IPS DF 19.7 (cell line): ENCODE results near the gene CDK5RAP2.
A peak's percentile ranks its signal among the peaks of the same experiment; 100 is the strongest.
"Not testable (repeated sequence)": the region's sequence is repeated elsewhere in the genome, so short reads cannot be mapped to it uniquely, and the experiment has no call there.

Experiments
- DNase-seq: peaks from one replicate; pipeline ENCODE4 v3.0.0-alpha.2; 2013; ENCODE audit warnings: low read depth, low spot score

Gene CDK5RAP2

DNA sequence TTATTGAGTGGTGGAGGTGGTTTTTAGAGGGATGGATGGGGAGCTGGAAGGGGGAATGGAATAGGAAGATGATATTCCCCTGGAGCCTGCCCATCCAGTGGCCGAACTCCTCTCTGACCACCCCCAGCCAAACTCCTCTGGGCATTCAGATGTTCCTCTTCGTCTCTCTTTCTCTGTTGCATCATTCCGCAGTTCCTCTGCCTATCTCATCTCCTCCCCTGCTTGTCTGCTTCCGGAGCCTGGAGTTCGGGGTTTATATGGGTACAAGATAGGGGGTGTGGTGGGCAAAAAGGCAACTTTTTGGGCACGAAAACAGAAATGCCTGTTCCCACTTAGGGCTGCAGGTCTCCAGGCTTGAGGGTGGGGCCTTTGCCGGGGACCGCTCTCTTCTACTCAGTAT, 12.2 kb upstream of the CDK5RAP2 start:
- no peak for DNase-seq

DNA sequence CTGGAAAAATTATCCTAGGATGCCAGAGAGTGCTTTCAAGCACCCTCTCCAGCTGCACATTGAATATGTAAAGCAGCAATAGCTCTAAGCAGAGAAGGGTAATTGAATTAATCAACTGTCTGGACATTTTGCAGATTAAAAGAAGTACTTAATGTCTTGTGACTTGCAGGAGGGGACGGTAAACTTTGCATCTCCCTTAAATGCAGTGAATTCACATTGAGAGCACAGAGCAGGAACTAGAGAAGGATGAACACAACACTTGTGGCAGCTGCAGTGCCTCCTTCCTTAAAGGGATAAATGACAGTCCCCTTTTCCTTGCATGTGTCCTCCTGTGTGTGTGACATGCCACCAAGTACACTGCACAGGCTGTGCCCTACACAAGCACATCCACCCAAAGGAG, 7.4 kb upstream of the CDK5RAP2 start:
- no peak for DNase-seq

DNA sequence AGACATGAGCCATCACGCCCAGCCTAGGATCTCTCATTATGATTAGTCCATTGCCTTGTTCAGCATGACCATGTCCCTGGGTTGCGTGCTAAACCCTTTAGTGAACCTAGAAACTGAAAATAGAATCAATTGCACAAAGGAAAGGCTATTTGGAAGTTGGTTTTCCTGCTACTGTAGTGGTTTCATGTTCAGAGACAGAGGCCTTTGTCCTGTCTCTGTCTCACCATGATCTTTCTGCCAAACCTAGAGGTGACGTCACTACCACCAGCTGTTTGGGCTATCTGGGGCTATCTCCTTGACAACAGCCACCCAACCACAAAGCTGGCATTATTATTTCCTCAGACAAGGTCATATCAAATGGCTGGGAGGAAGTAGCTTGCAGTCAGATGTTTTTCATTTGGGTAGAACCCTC, 4.0 kb upstream of the CDK5RAP2 start:
- peak; percentile 9 for DNase-seq

DNA sequence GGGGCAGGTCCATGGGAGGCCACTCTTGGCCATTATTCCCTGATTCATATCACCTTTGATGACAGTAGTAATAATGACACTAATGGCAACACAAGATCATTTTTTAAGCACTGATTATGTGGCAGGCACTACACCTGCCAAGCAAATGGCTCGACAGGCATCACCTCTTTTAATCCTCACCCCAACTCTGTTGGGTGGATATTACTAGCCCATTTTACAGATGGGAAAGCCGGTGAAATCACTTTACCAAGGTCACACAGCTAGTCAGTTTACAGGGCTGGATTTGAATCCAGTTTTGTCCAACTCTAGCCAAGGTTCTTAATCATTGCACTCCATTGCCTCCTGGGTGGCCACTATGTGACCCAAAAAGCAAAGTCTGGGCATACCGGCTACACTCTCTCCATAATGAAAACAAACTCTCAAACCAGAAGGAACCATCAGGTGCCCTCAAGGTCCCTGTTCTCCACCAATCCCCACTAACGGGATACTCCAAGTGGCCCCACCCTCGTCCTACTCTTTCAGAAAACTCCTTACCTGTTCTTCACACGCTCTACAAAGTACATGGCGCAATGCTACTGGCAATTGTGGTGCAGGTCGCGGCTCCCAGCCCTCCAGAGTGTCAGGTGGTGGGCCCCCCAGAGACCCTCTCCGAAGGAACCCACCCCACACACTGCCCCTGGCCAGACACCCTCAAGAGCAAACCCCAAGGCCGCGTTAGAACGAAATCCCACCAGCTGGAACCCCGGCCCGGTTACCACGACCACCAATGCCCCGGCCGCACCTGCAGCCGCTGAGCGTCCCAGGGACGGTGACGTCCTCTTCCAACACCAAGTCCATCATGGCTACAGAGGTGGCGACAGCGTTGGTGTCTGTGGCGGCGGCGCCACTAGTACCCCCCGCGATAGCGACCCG, 572 bp downstream of the CDK5RAP2 start:
- DNase-seq: no peak

DNA sequence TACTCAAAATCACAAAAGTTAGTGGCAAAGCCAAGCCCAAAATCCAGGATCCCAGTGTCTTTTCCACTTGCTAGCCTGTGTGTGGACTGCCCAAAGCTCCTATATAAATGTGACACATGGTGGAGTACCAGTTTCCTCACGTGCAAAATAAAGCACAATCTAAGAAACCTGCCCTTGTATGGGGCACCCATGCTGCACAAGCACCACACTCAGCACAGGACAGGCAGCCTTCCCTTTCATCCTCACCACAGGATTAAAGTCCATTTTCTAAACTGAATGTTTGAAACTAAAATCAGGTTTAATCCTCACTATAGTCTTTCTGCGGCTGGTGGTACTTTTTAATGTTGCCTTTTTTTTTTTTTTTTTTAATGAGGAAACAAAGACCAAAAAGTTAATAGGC, 5.5 kb downstream of the CDK5RAP2 start:
- DNase-seq: no peak

DNA sequence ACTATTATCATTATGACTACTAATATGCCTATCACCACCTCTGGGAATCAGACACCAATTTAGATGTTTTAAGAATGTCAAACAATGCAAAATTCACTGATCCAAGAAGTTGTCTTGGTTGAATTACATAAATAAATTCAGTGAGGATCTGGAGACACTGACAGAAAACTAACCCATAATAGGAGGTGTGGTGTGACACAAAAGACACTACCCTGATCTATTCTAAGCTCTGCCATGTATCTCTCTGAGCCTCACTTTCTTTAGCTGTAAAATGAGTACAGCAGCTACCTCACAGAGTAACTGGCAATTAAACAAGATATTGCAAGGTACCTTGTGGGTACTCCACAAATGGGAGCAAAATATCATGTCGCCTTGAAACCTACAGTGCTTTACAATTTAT, 7.5 kb downstream of the CDK5RAP2 start:
- DNase-seq: no peak

DNA sequence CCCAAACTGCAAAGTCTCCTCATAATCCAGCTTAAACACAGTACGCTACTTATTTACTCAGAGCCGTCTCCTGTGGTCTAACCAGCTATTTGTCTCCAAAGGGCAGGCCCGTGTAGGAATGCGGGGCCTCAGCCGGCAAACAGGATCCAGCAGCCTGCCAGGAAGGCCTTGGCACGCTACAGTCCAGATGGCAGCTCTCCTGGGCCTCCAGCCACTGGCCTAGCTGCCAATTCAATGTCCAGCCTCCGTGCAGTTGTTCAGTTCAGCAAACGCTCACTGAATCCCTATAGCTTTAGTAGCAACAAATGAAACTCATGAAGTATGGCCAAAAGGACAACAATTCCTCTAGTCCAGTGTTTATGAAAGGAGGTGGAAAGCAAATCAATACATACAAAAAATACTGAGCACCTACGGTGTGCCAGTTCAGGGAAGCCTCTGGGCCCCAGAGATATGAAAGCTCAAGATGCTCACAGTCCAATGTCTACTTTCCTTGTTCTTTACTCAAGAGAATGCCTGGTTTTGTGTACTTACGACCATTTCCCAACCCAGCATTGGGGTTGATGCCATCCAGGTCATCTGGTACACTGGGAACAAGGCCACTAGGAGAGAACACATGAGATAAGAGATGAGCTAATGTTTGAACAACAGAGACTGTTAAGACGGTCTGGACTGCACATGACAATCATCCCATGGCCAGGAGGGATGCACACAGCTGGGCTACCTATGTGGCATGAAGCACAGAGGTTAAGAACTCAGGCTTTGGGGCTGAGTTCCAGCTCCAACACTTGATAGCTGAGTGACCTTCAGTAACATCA, 8.3 kb downstream of the CDK5RAP2 start:
- no peak for DNase-seq

DNA sequence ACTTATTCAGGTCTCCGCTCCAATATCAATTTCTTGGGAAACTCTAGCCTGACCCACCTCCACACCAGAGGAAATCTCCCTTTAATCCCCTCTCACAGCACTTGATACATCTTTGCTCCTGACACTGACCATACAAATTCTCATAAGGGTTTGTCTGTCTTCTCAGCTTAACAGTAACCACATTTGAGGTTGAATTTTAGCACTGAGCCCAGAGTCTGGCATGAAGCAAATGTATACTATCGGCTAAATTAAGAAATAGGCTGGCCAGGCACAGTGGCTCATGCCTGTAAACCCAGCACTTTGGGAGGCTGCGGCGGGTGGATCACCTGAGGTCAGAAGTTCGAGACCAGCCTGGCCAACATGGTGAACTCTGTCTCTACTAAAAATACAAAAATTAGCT, 9.7 kb downstream of the CDK5RAP2 start:
- no peak for DNase-seq

DNA sequence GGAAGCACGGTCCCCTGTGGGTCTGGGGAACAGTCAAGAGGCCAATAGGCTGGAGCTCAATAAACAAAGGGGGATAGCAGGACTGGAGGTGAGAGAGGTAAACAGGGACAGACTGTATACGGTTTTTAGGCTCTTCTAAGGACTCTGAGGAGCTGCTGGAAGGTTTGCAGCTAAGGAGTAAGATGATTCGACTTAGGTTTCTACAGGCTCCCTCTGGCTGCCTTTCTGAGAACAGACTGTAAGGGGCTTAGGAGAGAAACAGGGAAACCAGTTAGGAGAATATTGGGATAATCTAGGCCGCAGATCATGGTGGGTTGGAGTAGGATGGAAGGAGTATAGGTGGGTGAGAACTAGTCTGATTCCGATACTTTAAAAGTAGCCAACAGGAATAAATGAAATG, 10.4 kb downstream of the CDK5RAP2 start:
- DNase-seq: no peak

DNA sequence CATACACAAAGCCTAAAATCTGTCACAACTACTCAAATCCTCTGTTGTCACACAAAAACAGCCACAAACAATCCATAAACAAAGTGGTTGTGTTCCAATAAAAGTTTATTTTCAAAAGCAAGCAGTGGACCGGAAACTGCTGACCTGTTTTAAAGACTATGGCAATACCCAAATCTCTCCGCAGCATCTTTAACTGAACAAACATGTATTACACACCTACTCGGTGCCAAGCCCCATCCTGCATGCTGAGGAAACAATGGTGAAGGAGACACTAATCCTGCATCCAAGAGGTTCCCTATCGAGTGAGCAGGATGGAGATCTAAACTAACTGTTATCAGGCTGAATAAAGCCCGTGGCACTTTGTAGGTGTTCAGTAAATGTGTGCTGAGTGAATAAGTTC, 11.2 kb downstream of the CDK5RAP2 start:
- DNase-seq: no peak

DNA sequence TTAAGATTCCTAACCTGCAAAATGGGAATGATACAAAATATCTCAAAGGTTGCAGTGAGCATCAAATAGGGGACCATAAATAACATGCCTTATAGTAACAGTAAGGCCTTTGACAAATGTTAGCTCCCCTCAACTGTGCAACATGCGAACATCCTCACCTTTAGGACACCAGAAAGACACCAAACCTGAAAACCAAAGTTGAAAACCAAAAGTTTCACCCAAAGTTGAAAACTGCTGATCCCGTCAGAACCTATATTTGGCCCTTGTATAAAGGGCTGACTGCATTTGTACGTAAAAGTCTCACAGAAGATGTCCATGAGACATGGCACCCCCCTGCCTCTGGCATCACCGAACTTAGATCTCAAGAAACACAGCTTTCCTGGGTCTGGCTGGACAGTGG, 12.1 kb downstream of the CDK5RAP2 start:
- DNase-seq: no peak

DNA sequence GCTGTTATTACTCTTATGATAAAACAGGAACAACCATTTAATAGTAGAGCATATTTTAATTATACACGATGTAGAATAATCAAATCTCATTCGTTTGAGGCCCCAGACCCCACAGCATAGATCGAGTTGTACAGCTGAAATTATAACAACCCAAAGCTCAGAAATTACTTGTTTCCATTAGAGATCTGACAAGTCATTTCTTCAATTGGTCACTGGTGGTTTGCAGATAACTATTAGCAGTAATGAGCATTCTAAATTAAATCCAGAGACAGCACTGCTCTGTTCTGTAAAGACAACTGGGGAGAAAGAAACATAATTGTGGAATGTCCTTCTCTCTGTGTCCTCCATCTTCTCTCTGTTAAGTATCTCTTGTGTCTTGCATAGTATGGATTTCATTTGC, 12.9 kb downstream of the CDK5RAP2 start:
- DNase-seq: no peak

DNA sequence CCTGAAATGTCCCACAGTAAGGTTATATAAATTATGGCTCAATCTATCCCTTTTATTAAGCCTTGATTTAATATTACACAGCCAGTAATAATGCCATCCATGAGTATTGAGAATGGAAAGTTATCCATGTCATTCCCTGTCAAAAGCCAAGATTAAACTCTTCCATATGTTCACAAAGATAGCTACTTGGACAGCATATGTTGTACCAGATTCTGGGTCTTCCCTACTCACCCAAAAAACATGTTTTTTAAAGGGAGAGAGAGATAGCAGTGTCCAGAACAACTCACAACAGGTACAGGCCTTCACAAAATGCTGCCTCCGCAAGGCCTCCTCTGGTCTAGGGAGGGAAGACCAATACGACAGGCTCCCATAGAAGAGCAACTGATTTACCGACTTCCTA, 15.4 kb downstream of the CDK5RAP2 start:
- DNase-seq: no peak

DNA sequence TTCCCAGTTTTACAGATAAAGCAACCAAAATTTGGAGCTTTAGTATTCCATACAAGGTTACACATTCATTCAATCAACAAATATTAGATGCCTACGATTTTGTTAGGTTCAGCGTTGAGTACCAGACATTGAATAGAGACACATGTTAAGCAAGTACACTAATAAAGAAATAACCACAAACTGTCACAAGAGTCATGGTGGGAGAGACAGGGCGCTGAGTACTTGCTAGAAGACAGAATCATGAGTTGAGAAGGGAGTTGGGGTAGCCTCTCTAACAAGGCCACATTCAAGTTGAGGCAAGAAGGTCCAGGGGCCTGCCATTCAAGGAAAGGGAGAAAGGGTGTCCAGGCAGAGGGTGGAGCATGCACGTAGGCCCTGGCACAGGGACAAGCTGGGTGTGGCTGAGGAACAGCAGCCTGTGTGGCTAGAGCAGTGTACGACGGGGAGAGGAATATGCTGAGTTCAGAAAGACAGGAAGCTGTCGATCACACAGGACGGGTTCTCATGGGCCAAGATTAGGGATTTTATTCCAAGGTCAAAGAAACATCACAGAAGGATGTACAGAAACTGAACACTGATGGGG, 17.0 kb downstream of the CDK5RAP2 start:
- no peak for DNase-seq

DNA sequence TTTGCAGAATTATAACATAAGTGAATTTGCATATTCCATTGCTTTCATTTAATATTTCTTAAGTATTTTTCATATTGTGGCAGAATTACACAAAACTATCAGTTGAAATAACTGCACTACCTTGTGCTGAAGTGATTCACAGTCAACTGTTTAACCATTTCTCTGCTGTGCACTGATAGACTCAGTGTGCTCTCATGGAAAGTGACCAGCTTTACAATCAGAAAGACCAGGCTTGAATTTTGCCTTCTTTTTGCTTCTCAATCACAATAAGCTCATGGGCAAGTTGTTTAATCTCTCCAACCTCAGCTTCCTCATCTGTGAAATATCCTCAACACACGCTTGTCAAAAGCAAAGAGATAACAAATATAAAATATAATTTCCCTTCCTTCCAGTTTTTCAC, 18.3 kb downstream of the CDK5RAP2 start:
- DNase-seq: no peak

DNA sequence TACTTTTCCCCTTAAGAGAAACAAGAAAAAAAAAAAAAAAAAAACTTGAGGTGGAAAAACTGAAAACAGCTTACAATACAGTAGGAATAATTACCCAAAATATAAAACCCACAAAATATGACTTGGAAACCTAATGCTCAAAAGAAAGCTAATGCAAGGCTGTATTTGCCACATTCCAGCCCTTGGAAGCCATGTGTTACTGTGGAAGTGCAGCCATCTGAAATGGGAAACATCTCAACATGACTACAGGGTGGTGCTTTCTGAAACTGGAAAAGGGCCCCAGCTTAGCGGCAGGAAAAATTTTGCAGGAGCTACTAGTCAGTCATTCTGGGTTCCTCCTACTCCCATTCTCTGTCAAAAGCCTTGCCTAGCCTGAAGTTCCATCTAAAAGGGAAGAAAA, 20.4 kb downstream of the CDK5RAP2 start:
- no peak for DNase-seq

DNA sequence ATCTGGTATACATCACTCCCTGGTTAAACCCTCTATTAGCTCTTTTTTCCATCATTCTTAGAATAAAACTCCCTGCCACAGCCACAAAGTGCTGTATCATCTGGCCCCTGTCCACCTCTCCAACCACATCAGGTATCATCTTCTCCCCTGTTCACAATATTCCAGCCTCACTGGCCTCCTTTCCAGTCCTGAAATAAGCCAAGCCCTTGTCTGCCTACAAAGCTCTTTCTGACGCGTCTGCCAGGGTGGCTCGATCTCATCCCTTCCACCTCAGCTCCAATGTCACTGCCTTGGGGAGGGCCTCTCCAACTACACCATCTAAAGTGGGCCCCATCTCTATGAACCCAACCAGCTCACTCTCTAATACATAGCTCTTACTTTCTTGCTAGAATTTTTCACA, 21.5 kb downstream of the CDK5RAP2 start:
- DNase-seq: no peak

DNA sequence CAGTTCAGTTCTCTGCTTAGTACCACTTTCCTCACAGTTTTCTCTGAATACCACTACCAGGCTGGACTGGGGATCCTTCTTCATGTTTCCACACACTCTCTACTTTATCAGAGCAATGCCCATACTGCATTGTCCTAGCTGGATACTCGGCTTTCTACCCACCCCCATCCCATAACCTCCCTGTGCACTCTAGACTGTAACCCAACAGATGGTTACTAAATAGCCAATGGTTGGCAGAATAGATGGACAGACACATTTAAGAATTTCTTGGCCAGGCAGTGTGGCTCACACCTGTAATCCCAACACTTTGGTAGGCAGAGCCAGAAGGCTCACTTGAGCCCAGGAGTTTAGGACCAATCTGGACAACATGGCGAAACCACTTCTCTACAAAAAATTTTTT, 22.8 kb downstream of the CDK5RAP2 start:
- DNase-seq: no peak

DNA sequence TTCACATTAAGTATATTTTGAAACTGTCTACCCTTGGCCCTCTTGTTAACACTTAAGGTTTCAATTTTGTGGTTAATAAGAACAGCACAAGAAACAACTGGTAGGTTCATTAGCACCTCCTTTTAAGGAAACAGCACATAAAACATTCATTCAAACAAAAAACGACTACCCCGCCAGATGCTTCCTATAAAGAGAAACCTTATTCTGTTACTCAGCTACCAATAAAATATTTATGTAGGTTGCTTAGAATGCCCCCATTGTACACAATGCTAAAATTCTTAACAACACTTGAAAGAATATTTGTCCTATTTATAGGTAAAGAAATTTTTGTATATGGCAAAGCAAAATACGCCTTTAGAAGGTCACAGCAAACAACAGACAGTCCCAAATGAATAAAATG, 23.2 kb downstream of the CDK5RAP2 start:
- DNase-seq: no peak

DNA sequence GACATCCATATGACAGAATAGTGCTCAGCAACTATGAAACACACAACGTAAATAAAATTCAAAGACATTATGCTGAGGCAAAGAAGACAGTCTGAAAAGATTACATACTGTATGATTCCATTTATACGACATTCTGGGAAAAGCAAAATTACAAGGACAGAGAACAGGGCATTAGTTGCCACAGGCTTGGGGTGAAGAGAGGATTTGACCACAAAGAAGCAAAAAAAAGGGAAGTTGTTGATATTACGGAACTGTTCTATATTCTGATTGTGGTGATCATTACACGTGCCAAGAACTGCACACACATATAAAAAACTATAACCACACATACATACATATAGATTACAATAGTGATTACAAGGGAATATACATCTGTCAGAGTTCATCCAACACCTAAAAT, 24.1 kb downstream of the CDK5RAP2 start:
- DNase-seq: no peak

DNA sequence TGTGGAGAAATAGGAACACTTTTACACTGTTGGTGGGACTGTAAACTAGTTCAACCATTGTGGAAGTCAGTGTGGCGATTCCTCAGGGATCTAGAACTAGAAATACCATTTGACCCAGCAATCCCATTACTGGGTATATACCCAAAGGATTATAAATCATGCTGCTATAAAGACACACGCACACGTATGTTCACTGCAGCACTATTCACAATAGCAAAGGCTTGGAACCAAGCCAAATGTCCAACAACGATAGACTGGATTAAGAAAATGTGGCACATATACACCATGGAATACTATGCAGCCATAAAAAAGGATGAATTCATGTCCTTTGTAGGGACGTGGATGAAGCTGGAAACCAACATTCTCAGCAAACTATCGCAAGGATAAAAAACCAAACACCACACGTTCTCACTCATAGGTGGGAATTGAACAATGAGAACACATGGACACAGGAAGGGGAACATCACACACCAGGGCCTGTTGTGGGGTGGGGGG, 27.7 kb downstream of the CDK5RAP2 start:
- DNase-seq: not testable (repeated sequence)
